GM18502 (cell line): ENCODE measurements around the gene SLC51A.

Source experiments
- ATAC-seq: cut with Tn5 transposase; IDR thresholded peaks from one replicate; pipeline ENCODE4 v1.9.1; 2021; ENCODE audit warnings: mild to moderate bottlenecking; ENCODE audit not compliant: unreplicated experiment, poor library complexity

SLC51A gene

DNA sequence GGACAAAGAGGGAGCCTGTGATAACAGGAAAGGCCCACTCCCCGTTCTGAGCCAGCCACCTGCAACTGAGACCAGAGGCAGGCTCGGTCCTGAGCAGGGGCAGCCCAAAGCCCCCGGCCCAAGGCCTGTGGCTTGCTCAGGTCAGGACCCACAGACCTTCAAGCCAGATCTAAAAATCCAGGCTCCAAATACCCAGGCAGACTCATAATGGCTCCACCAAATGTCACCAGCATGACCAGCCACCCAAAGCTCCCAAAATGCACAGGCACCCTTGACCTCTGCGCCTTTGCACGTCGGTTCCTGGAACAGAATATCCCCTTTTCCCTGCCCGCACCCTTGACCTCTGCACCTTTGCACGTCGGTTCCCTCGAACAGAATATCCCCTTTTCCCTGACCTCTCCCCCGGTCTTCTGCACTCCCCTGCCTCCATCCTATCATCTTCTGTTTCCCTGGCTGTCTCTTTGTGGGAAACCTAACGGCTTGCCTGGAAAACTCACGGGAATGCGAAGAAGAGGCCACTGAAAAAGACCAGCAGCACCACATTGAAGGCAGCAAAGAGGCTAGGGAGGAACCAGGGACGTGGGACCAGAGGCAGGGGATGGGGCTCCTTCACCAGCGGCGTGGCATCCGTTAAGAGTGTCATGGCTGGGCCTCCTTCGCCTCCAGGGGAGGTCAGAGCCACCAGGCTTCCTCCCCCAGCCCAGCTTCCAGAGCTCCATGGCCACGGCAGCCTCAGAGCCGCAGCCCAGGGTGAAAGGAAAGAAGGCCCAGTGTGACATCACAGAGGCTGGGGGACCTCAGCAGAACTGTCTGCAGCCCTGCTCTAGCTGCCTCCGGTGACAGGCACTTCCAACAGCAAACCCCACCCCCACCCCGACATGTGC is 5.4 kb upstream of the SLC51A start, which contains the start of gene ZDHHC19:
Gene ZDHHC19 (minus strand): TSS at position 728 of the 884 bp plus-strand sequence. CDS start 85 bp downstream, at position 643.
- ATAC-seq: no peak

- no peak for ATAC-seq
Measured at GRCh38 chr3:196214783-196215441, 1.4 kb upstream of the SLC51A start.

- ATAC-seq: no peak
Measured at GRCh38 chr3:196215493-196216020, 777 bp upstream of the SLC51A start.

- no peak for ATAC-seq
Measured at GRCh38 chr3:196216681-196217211, 412 bp downstream of the SLC51A start.

- no peak for ATAC-seq
Measured at GRCh38 chr3:196217307-196218154, 1.2 kb downstream of the SLC51A start.

GRCh38 chr3:196218155-196218712 is 1.9 kb downstream of the SLC51A start:
- ATAC-seq: no peak

- no peak for ATAC-seq
Measured at GRCh38 chr3:196219194-196219969, 3.0 kb downstream of the SLC51A start.

DNA sequence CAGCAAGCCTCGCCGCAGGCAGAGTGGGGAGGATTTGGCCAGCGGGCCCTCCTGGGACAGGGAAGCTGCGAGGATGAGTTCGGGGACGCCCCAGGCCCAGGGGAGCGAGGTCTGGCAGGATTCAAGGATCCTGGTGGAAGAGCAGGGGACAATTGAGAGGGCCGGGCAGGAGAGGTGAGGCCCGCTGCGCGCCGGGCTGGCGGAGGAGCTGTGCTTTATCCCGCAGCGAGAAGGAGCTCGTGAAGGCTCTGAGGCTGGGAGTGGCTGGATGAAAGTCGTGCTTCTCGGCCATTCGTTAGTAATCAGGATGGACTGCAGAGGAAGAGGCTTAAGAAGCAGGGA is 3.6 kb downstream of the SLC51A start:
- no peak for ATAC-seq

- no peak for ATAC-seq
Measured at GRCh38 chr3:196220587-196220986, 4.3 kb downstream of the SLC51A start.

GRCh38 chr3:196220991-196221390 is 4.7 kb downstream of the SLC51A start:
- no peak for ATAC-seq

- ATAC-seq: no peak
Measured at GRCh38 chr3:196222876-196223595, 6.7 kb downstream of the SLC51A start.

- no peak for ATAC-seq
Measured at GRCh38 chr3:196225086-196225485, 8.8 kb downstream of the SLC51A start.

DNA sequence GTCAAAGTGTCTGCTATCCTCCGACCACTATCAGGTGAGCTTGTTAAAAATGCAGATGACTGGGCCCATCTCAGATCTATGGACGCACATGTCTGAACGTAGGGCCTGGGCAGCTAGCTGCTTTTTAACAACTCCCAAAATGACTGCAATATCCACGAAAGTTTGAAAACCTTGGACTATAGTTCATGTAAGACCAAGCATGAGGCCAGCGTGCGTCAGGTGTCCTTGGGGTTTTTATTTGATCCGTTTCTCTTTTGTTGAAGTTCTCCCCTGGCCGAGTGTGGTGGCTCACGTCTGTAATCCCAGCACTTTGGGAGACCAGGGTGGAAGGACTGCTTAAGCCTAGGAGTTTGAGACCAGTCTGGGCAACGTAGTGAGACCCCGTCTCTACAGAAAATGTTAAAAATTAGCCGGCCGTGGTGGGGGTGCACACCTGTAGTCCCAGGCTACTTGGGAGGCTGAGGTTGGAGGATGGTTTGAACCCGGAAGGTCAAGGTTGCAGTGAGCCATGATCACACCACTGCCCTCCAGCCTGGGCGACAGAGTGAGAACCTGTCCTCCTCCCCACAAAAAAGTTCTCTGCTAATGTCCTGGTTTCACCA is 9.5 kb downstream of the SLC51A start:
- ATAC-seq: no peak

- ATAC-seq: no peak
Measured at GRCh38 chr3:196227121-196227561, 10.8 kb downstream of the SLC51A start.

- ATAC-seq: no peak
Measured at GRCh38 chr3:196227629-196228493, 11.5 kb downstream of the SLC51A start.

DNA sequence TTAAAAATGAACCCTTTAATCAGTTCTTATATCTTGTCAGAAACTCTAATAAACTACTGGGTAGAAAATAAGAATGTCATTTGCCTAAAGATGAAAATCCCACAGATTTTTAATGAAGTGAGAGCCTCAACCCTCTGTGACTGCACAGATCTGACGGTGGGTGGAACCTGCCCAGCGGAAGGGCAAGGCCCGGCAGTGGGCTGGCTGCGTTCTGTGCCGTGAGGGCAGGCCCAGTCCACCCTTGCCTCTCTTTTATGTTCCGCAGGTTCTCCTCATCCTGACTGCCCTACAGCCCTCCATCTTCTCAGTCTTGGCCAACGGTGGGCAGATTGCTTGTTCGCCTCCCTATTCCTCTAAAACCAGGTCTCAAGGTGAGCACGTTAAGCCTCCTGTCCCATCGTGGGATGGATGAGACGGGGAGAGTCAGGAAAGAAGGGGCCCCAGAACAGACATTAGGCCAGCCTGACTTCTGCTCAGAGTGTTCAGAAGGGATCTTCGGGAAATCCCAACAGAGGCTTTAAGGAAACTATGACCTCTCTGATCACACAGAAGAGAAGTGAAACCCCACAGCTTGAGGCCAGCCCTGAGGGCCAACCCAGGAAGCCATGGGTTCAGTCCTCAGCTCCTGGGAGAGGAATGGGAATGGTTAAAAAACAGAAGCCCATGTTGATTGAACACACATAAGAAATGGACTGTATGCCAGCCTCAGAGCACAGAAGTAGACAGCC is 16.0 kb downstream of the SLC51A start:
- no peak for ATAC-seq

DNA sequence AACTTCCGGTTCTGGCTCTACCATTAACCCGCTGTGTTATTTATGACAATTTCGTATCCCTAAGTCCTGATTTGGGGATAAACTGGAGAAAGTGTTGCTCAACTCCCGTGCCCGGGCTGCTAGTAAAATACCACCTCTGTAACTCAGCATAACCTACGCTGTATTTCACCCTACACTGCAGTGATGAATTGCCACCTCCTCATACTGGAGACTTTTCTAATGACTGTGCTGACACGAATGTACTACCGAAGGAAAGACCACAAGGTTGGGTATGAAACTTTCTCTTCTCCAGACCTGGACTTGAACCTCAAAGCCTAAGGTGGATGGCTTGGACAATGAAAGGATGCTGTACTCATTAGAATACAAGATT is 16.5 kb downstream of the SLC51A start:
- no peak for ATAC-seq
